GM21529 (cell line): Measurements from ENCODE around the gene ATMIN.

Experiments
- ATAC-seq: cut with Tn5 transposase; IDR thresholded peaks from one replicate; pipeline ENCODE4 v1.9.1; 2021; ENCODE audit not compliant: unreplicated experiment

ATMIN gene

GRCh38 chr16:81061871-81062608, 26.4 kb downstream of the ATMIN start:
- no peak for ATAC-seq

GRCh38 chr16:81066681-81067080, 31.0 kb downstream of the ATMIN start:
- ATAC-seq = no peak

- ATAC-seq = no peak
These were observed 31.5 kb downstream of the ATMIN start for GRCh38 chr16:81067166-81067565.

DNA sequence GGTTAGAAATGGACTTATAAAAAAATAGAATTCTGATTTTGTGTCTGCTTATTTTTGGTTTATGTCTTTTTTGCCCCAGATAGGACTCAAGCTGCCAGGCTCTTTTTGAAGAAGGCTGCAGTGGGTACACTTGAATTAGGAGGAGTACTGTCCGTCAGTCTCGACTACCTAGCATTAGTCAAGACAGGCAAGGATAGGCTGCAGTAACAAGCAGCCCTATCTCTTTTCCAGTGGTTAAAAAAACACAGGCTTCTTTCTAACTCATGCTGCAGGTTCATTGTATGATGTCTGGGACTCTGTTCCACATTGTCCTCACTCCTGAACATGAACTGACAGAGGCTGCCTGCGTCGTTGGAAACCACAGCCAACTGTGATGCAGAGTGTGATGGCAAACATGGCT, 33.4 kb downstream of the ATMIN start:
- ATAC-seq = no peak

GRCh38 chr16:81070979-81071378, 35.3 kb downstream of the ATMIN start:
- no peak for ATAC-seq

DNA sequence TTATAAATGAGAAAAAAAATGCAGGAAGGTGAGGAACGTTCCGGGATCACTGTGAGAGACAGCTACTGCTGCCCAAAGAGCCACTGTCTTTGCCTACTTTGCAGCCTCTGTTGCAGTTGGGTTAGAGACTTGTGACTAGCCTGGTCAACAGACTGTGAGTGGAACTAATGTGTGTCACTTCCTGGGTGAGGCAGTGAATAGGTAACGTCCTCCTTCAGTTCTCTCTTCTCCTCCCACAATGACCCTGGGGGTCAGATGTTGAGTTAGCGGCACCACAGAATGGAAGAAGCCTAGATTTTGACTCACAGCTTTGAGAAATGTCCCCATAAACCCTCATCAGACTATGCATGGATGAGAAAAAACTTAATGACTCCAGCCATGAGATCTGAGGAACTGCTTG, 36.2 kb downstream of the ATMIN start:
- no peak for ATAC-seq

DNA sequence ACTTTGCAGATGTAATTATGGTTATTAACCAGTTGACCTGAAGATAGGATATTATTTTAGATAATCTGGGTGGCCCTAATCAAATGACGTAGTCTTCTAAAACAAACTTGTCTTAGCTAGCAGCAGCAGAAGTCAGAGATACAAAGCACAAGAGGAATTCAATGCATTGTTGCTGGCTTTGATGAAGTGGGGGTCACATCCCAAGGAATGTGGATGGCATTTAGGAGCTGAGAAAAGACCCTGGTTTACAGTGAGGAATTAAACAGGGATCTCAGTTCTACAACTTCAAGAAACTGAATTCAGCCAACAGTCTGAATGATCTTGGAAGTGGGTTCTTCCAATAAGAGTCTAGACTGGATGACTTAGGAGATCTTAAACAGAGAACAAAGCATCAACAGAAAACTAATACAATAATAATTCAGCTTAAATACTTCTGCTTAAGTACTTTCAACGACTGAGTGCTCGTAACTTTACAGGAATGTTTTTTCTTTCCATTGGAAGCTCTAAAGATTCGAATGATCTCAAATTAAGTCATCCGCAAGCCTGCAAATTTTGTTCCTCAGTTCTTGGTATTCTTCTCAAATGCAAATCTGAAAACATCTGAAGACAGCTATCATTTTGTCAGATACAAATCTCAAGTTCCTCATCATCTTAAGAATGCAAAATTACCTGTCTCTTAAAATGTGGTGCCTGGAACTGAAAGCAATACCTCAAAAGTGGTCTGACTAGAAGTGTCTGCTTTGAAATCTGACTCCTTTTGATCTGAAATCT, 38.1 kb downstream of the ATMIN start:
- no peak for ATAC-seq

GRCh38 chr16:81076566-81077075, 41.0 kb downstream of the ATMIN start:
- ATAC-seq = peak; percentile 84

DNA sequence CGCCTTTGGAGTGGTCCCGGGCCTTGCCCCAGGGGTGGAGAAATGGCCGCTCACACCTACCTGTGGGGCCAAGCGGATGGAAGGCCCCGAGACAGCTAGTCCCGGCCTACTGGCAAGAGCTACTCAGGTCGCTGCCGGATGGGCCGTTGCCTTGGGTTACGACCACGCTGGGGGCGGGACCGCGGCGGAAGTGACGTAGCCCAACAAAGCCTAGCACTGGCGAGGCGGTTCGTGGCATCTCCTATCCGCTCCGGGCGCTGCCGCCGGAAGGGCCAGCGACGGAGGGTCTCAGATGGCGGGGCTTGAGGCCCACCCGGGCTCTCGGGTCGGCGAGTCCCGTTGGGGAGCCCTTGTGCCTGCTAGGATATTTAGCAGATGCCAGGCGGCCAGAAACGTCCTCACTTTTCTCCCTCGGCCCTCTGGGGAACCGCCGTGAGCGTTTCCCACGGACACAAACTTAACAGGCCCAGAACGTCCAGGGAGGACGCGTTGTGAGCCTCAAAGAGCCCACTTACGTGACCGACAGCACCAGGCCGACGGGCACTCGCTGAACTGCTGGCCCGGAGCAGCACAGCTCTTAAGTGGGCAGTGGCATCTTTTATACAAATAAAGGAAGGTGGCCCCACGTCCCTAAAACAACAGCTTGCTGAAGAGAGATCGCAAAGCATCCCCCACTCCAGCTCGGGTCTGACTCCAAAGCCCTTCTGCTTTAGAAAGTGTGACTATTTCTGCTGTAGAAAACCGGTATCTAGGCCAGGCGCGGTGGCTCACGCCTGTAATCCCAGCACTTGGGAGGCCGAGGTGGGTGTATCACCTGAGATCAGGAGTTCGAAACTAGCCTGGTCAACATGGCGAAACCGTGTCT, 41.7 kb downstream of the ATMIN start, which contains the start of gene C16orf46:
TSS of gene C16orf46 (minus strand) at position 163 of the 865 bp plus-strand sequence. CDS start 13,283 bp downstream, outside the sequence.
- ATAC-seq = peak; percentile 94

DNA sequence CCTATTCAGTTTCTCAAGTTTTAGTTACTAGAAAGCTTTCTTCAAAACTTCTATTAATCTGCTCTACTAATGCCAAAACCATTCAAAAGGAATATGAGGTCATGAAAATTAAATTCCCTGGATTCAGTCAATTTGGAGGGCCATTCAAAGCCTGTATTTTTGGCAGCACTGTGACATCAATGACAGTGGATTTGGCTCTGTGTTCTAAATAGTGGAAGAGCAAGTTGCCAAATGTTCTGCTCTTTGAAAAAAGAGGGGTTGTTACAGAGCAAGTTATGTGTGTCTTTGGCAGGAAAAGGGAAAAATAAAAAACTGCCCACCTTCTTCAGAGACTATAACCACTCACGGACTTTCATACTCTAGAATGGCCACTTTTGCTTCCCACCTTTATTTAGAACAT, 44.6 kb downstream of the ATMIN start:
- no peak for ATAC-seq

GRCh38 chr16:81081014-81081413, 45.4 kb downstream of the ATMIN start:
- ATAC-seq = no peak

GRCh38 chr16:81088836-81089235, 53.2 kb downstream of the ATMIN start:
- ATAC-seq = no peak

DNA sequence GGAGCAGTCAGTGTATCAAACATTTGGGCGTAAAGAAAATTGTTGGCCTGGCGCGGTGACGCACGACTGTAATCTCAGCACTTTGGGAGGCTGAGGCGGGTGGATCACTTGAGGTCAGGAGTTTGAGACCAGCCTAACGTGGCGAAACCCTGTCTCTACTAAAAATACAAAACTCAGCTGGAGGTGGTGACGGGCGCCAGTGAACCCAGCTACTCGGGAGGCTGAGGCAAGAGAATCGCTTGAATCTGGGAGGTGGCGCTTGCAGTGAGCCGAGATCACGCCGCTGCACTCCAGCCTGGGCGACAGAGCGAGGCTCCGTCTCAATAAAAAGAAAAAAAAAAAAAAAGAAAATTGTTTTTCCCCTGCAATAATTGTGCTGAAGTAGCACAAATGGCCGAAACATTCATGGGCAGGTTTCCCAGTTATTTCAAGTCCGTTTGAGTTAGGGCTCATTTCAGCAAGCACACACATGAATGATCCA, 59.2 kb downstream of the ATMIN start:
- ATAC-seq = no peak

DNA sequence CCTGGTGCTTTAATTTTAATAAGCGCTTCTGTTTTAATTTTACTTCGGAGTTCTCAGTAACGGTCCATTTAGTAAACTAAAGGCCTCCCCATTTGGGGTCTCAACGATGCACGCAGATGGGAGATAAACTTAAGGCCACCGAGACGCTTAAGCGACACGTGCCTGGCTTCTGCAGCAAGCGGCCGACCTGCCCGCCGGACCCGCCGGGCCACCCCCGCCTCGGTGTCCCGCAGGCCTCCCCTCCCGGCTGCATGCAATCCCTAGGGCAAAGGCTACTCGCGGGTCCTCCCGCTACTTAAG, 60.0 kb downstream of the ATMIN start:
- ATAC-seq = no peak

DNA sequence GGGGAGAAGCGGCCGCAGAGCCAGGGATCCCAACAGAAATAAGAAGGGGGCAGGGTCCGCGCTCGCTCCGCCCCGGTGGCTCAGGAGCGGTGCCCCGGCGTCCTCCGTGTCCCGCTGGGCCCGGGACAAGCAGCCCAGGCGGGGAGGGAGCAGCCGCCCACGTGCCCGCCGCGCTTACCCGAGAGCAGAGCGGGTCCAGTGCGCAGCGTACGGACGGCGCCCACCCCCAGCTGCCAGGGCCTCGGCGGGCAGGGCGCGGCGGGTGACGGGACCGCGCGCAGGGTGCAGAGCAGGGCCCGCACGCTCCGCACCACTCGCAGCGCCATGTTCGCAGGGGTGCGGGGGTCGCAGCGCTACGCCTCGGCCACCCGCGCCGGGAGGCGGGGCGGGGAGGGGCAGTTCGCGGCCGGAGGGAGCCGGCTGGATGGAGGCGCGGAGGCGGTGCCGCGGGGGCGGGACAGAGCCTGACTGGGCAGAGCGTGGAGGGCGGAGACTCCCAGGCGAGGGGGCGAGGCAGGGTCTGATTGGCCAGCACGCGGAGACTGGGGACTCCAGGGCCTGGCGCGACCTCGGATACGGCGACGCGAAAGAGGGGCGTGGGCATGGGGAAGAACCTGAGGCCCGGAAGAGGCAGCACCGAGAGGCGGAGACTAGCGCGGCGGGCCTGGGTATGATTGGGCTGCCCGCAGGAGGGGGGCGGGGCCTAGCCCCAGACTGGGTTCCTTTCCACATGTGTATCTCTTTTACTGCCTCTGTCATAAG, 60.5 kb downstream of the ATMIN start, which contains the start of gene GCSH:
TSS of gene GCSH (minus strand) at position 443 of the 762 bp plus-strand sequence. CDS start at position 326, 117 bp downstream.
- ATAC-seq = peak; percentile 97

- no peak for ATAC-seq
These were observed 61.1 kb downstream of the ATMIN start for GRCh38 chr16:81096715-81097208.
